Naive thymus-derived CD4-positive, alpha-beta T cell (primary cell): Measurements from ENCODE around the gene ALKBH6. TPM values are rescaled to one million over a fixed set of nuclear protein-coding genes. Genes with fewer than 3 reads are reported as not detected.

Source experiments
- ATAC-seq: fragments of 150-1000 bp; cut with Tn5 transposase; 2 replicates; pipeline ENCODE4 v1.10.0; 2021; ENCODE audit warnings: mild to moderate bottlenecking, moderate library complexity
- CTCF ChIA-PET: fragments of 350-600 bp; sonication (Branson Sonifier 250); formaldehyde crosslinking; loops from one replicate; lab custom pipeline; 2021; ENCODE audit warnings: antibody characterized with exemption; lab: Charles Lee
- POLR2A ChIA-PET: fragments of 350-600 bp; sonication (Branson Sonifier 250); formaldehyde crosslinking; loops from one replicate; lab custom pipeline; 2021; ENCODE audit warnings: antibody characterized with exemption, inconsistent platforms; lab: Charles Lee
- DNase-seq, 9 donors: peaks; one replicate each; pipeline versions ENCODE4 v3.0.0 to v3.0.0-alpha.2; 2020 to 2022; ENCODE audit warnings: mixed read lengths in 1 of 9
- H3K27ac ChIP-seq: one replicate; pipeline ENCODE4 v1.7.0; 2013; ENCODE audit warnings: mild to moderate bottlenecking, low read depth, low read length, moderate library complexity
- H3K27me3 ChIP-seq, 2 donors: one replicate each; pipeline ENCODE4 v1.7.0; 2013; ENCODE audit warnings: low read length in 2 of 2, mild to moderate bottlenecking in 2 of 2, moderate library complexity in 2 of 2; ENCODE audit not compliant: control insufficient read depth in 2 of 2, insufficient read depth in 2 of 2
- H3K36me3 ChIP-seq, 3 experiments: 1 replicate in 2 of 3; 2 replicates in 1 of 3; pipeline ENCODE4 v1.7.0; 2013; ENCODE audit warnings: low read length in 3 of 3, mild to moderate bottlenecking in 3 of 3, moderate library complexity in 1 of 3; ENCODE audit not compliant: insufficient read depth in 3 of 3, control insufficient read depth in 2 of 3
- H3K4me1 ChIP-seq, 2 donors: one replicate each; pipeline ENCODE4 v1.7.0; 2013; ENCODE audit warnings: low read length in 2 of 2, mild to moderate bottlenecking in 2 of 2, moderate library complexity in 1 of 2; ENCODE audit not compliant: control insufficient read depth in 2 of 2, insufficient read depth in 2 of 2
- H3K4me3 ChIP-seq: 2 replicates; pipeline ENCODE4 v1.7.0; 2013; ENCODE audit warnings: mild to moderate bottlenecking, low read length
- H3K9me3 ChIP-seq, 3 experiments: 1 replicate in 2 of 3; 2 replicates in 1 of 3; pipeline ENCODE4 v1.7.0; 2013; ENCODE audit warnings: low read length in 3 of 3; ENCODE audit not compliant: control insufficient read depth in 2 of 3
- H3K27ac Mint-ChIP-seq, 9 donors: one replicate each; pipeline ENCODE4 v1.8.0; 2020 to 2022; ENCODE audit warnings: mixed read lengths in 9 of 9, mild to moderate bottlenecking in 8 of 9, moderate library complexity in 5 of 9, inconsistent platforms in 2 of 9
- H3K27me3 Mint-ChIP-seq, 5 donors: one replicate each; pipeline ENCODE4 v1.8.0; 2021 to 2022; ENCODE audit warnings: mixed read lengths in 5 of 5, mild to moderate bottlenecking in 1 of 5
- H3K36me3 Mint-ChIP-seq, 5 donors: one replicate each; pipeline ENCODE4 v1.8.0; 2020 to 2022; ENCODE audit warnings: mixed read lengths in 5 of 5, mild to moderate bottlenecking in 3 of 5, inconsistent platforms in 1 of 5
- H3K4me1 Mint-ChIP-seq, 7 donors: one replicate each; pipeline ENCODE4 v1.8.0; 2020 to 2022; ENCODE audit warnings: mixed read lengths in 7 of 7, mild to moderate bottlenecking in 3 of 7, inconsistent platforms in 1 of 7
- H3K4me3 Mint-ChIP-seq, 10 donors: one replicate each; pipeline ENCODE4 v1.8.0; 2020 to 2022; ENCODE audit warnings: mild to moderate bottlenecking in 10 of 10, mixed read lengths in 10 of 10, moderate library complexity in 6 of 10, inconsistent platforms in 2 of 10
- H3K9me3 Mint-ChIP-seq, 11 donors: one replicate each; pipeline ENCODE4 v1.8.0; 2020 to 2022; ENCODE audit warnings: mixed read lengths in 11 of 11, mild to moderate bottlenecking in 4 of 11, inconsistent platforms in 1 of 11, moderate library complexity in 1 of 11
- intact Hi-C, 2 donors: fragments of 100-400 bp; cut with micrococcal nuclease; formaldehyde crosslinking; loops; one replicate each; pipeline ENCODE4 v1.15.1; 2023
- polyA plus RNA-seq, 2 donors: library from polyadenylated mRNA; unstranded; fragments of 300-500 nt; fragmentation: Illumina TruSeq; gene quantifications; one replicate each; pipeline ENCODE4 v1.2.3, GENCODE V29; 2021
- total RNA-seq, 6 experiments: library from RNA in 5 of 6; stranded (reverse) in 5 of 6; gene quantifications; 1 replicate in 5 of 6; 2 replicates in 1 of 6; pipeline ENCODE4 v1.2.3 and lab custom pipeline; 2021 to 2026

ALKBH6 gene
- total and polyA plus RNA-seq, 7 experiments from 2014 or later = 19.1 to 60.6 (median 44.5) TPM

DNA sequence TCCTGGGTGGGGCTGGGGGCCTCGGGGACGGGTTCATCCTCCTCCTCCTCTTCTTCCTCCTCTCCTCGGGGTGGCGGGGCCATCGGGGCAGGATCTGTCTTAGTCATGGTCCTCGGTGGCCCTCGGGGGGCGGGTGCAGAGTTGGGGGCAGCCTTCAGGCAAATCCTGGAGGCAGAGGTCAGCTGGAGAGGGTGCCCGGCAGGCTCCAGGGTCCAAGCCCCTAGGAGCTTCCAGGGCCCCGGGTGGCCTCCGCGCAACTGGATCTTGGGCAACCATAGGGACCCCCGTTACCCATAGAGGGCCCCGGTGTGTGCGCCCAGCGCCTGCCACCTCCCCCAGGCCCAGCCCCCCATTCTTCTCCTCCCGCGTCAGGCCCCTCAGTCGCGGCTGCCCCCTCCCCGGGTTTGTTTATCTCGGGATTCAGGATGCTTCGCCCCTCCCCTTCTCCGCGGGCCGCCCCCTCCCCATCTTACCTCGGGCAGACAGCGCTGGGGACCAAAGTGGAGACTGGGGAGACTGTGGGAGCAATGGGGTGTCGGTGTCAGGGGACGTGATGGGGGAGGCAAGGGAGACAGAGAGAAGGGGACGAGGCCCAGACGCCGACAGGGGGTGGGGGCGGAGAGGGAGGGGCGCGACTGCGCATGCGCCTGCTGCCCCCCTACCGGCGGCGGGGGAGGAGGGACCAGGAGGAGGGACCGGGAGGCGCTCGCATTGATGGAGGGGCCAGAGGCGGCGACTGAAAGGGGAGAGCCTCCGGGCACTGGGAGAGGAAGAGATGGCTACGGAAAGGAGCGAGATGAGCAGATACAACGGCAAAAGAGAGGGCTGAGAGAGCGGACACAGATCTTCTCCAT is 18.5 kb upstream of the ALKBH6 start, which contains the start of gene CLIP3:
CLIP3 (minus strand) TSS at position 623 of the 854 bp plus-strand sequence; CDS start at position 107, 516 bp downstream.
- Mint-ChIP-seq H3K9me3 (no peaks in the 10 kb centered on the region), H3K4me1 (peaks cover 22 to 51% (median 40%) of the 10 kb centered on the region in 7 donors), H3K27me3 (peaks cover 0 to 4% (median 0%) of the 10 kb centered on the region in 5 donors), H3K27ac (peak within 1 kb of the TSS in 3 of 9 donors; percentile 46 to 75 (median 61)), H3K36me3 (peaks cover 0 to 27% (median 21%) of the 10 kb centered on the region in 5 donors), H3K4me3 (peak within 1 kb of the TSS; percentile 32 to 81 (median 70))
- ChIA-PET CTCF (no interaction called here), POLR2A (no interaction called here)
- peak; percentile 47 for ATAC-seq
- Histone ChIP-seq H3K36me3 (peaks cover 0 to 4% (median 0%) of the 10 kb centered on the region in 3 experiments), H3K27ac (no peak within 1 kb of the TSS), H3K9me3 (no peaks in the 10 kb centered on the region), H3K4me1 (peaks cover 4 to 22% of the 10 kb centered on the region in 2 donors), H3K4me3 (peak within 1 kb of the TSS; percentile 20), H3K27me3 (no peaks in the 10 kb centered on the region)
- intact Hi-C loops = no loop called here
- peak in 6 of 9 donors; percentile 20 to 58 (median 26) for DNase-seq

DNA sequence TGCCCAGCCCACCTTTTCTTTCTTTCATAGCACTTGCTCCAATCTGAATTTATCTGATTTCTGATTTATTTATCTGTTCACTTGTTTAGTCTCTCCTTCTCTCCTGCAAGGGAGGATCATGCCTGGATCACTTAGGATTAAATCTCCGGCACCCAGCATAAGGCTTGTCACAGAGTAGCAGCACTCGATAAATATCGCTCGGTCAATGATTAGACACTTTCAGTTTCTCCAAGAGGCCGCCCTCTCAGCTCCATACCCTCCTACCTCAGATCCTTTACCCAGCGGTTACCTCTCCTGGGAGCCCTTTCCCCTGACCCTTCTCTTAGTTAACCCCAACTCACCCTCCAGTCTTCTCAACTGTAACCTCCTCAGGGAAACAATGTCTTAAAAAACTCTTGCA is 17.3 kb upstream of the ALKBH6 start:
- Histone ChIP-seq H3K4me3 (no peak overlapping the region), H3K27me3 (no peaks in the 10 kb centered on the region), H3K27ac (no peak overlapping the region), H3K9me3 (no peaks in the 10 kb centered on the region), H3K4me1 (peaks cover 4 to 11% of the 10 kb centered on the region in 2 donors), H3K36me3 (peaks cover 0 to 5% (median 0%) of the 10 kb centered on the region in 3 experiments)
- CTCF ChIA-PET = no interaction called here
- DNase-seq (no peak), ATAC-seq (no peak)
- Mint-ChIP-seq H3K27me3 (peaks cover 0 to 4% (median 0%) of the 10 kb centered on the region in 5 donors), H3K36me3 (peaks cover 0 to 30% (median 21%) of the 10 kb centered on the region in 5 donors), H3K9me3 (no peaks in the 10 kb centered on the region), H3K4me3 (peak overlapping the region in 2 of 10 donors; percentile 29 to 80), H3K4me1 (peaks cover 16 to 39% (median 31%) of the 10 kb centered on the region in 7 donors), H3K27ac (peak overlapping the region in 1 of 9 donors; percentile 15)
- intact Hi-C loops = no loop called here
- POLR2A ChIA-PET = no interaction called here

DNA sequence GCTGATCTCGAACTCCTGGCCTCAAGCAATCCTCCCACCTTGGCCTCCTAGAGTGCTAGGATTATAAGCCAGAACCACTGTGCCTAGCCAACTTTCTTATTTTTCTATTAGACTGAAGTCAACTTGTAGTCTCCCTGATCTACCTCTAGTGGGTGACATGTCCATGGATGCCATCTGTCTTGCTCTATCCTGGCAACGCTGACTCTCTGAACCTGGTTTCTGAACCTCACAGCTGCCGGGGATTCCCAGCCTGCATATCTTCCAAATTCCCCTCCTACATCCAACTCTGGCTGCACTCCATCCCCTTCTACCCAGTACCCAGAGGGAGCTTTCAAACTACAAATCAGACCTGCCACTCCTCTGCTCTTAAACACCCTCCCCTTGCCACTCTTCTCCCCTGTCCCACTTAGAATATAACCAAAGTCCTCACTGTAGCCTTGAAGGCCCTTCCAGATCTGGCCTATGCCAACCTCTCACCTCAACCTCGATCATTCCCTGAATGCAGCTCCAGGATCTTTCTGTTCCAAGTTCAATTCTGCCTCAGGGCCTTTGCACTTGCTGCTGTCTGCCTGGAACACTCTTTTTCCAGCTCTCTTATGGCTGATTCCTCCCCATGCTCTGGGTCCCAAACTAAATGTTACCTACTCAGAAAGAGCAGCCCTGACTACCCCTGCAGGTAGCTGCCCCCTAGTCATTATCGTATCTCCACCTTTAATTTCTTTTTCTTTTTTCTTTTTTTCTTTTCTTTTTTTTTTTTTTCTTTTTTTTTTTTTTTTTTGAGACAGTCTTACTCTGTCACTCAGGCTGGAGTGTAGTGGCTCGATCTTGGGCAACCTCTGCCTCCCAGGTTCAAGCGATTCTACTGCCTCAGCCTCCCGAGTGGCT is 16.5 kb upstream of the ALKBH6 start:
- H3K36me3 Mint-ChIP-seq = peaks cover 0 to 34% (median 21%) of the 10 kb centered on the region in 5 donors
- H3K9me3 ChIP-seq = no peaks in the 10 kb centered on the region
- no peak for DNase-seq
- ChIA-PET CTCF (interaction anchor here (0.6 kb wide), 1 partner anchor 125 kb away, joined by 4 read pairs; no protein-coding TSS in a partner anchor), POLR2A (no interaction called here)
- H3K4me3 Mint-ChIP-seq = no peak overlapping the region
- H3K4me1 Mint-ChIP-seq = peaks cover 10 to 31% (median 24%) of the 10 kb centered on the region in 7 donors
- H3K9me3 Mint-ChIP-seq = no peaks in the 10 kb centered on the region
- peaks cover 0 to 8% (median 0%) of the 10 kb centered on the region in 3 experiments for H3K36me3 ChIP-seq
- no peak overlapping the region for H3K27ac ChIP-seq
- no peaks in the 10 kb centered on the region for H3K27me3 ChIP-seq
- no peak for ATAC-seq
- peaks cover 0 to 4% (median 0%) of the 10 kb centered on the region in 5 donors for H3K27me3 Mint-ChIP-seq
- H3K27ac Mint-ChIP-seq = peak overlapping the region in 1 of 9 donors; percentile 83
- intact Hi-C loops = no loop called here
- peaks cover 4% of the 10 kb centered on the region in 2 donors for H3K4me1 ChIP-seq
- no peak overlapping the region for H3K4me3 ChIP-seq

DNA sequence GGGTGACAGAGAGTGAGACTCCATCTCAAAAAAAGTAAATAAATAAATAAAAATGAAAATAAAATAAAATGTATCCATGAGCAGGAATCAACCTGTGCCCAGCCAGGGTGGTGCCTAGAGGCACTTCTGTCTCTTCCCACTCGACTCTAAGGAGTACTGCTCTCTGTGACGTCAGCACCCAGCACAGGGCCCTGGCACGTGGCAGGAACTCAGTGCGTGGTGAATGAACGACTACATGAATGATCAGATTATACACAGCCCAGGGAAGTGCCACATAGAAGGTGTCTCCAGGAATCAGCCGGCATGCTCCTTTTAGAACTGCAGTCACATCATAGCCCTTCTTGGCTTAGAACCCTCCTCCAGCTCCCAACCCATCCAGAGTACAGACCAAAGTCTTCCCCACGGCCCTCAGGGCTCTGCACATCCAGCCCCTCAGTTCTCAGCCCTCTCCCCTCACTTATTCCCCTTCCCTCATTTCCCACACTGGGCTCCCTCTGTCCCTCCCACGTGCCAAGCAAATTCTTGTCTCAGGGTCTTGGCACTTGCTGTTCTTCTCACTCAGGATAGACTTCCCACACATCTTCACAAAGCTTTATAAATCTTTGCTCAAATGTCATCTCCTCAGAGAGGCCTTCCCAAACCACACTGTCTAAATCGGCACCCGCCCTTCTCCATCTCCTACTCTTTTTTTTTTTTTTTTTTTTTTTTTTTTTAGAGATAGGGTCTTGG is 14.5 kb upstream of the ALKBH6 start:
- no peaks in the 10 kb centered on the region for H3K9me3 Mint-ChIP-seq

DNA sequence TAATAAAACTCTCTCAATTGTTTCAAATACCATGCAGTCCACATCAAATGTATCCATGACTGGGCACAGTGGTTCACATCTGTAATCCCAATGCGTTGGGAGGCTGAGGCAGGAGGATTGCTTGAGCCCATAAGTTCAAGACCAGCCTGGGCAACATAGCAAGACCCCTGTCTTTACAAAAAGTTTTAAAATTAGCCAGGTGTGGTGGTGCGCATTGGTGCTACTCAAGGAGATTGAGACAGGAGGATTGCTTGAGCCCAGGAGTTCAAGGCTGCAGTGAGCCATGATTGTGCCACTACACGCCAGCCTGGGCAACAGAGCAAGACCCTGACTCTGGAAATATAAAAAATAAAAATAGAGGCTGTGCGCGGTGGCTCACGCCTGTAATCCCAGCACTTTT is 13.7 kb upstream of the ALKBH6 start:
- H3K4me3 Mint-ChIP-seq = no peak overlapping the region
- CTCF ChIA-PET = no interaction called here
- Histone ChIP-seq H3K36me3 (peaks cover 0 to 20% (median 0%) of the 10 kb centered on the region in 3 experiments), H3K27me3 (no peaks in the 10 kb centered on the region), H3K9me3 (no peaks in the 10 kb centered on the region), H3K27ac (no peak overlapping the region), H3K4me1 (peaks cover 0 to under 1% of the 10 kb centered on the region in 2 donors), H3K4me3 (no peak overlapping the region)
- peaks cover 0 to 4% (median 0%) of the 10 kb centered on the region in 5 donors for H3K27me3 Mint-ChIP-seq
- no peak overlapping the region for H3K27ac Mint-ChIP-seq
- DNase-seq (no peak), ATAC-seq (no peak)
- H3K4me1 Mint-ChIP-seq = peaks cover 0 to 10% (median 4%) of the 10 kb centered on the region in 7 donors
- H3K36me3 Mint-ChIP-seq = peaks cover 4 to 42% (median 19%) of the 10 kb centered on the region in 5 donors
- intact Hi-C loops = no loop called here
- H3K9me3 Mint-ChIP-seq = no peaks in the 10 kb centered on the region
- POLR2A ChIA-PET = interaction anchor here (0.7 kb wide), 1 partner anchor 599 kb away, joined by 3 read pairs; no protein-coding TSS in a partner anchor

More for the DNA sequence above, 14.5 kb upstream of the ALKBH6 start:
- CTCF ChIA-PET = no interaction called here
- Mint-ChIP-seq H3K4me3 (no peak overlapping the region), H3K27ac (no peak overlapping the region), H3K4me1 (peaks cover 0 to 15% (median 9%) of the 10 kb centered on the region in 7 donors), H3K27me3 (peaks cover 0 to 4% (median 0%) of the 10 kb centered on the region in 5 donors), H3K36me3 (peaks cover 0 to 37% (median 19%) of the 10 kb centered on the region in 5 donors)
- Histone ChIP-seq H3K27ac (no peak overlapping the region), H3K36me3 (peaks cover 0 to 15% (median 0%) of the 10 kb centered on the region in 3 experiments), H3K27me3 (no peaks in the 10 kb centered on the region), H3K4me1 (peaks cover 0 to 4% of the 10 kb centered on the region in 2 donors), H3K4me3 (no peak overlapping the region), H3K9me3 (no peaks in the 10 kb centered on the region)
- DNase-seq (no peak), ATAC-seq (no peak)
- POLR2A ChIA-PET = interaction anchor here (0.6 to 0.7 kb wide), 2 partner anchors 598 to 752 kb away, joined by 3 to 4 read pairs; no protein-coding TSS in a partner anchor
- intact Hi-C loops = no loop called here
